GM21619 (cell line): ENCODE measurements around the gene ANP32B.

Experiments
- ATAC-seq: cut with Tn5 transposase; IDR thresholded peaks from one replicate; pipeline ENCODE4 v1.9.1; 2021; ENCODE audit not compliant: unreplicated experiment

The ANP32B gene

GRCh38 chr9:98057138-98057799 is 74.1 kb downstream of the ANP32B start:
- no peak for ATAC-seq

GRCh38 chr9:98062161-98062560 is 79.0 kb downstream of the ANP32B start:
- no peak for ATAC-seq

GRCh38 chr9:98064623-98065392 is 81.7 kb downstream of the ANP32B start:
- no peak for ATAC-seq
